GM23248 (cell line): ENCODE measurements around the gene EFCAB10. TPM values are rescaled to one million over a fixed set of nuclear protein-coding genes. Genes with fewer than 3 reads are reported as not detected.
"Not testable (repeated sequence)": the region's sequence is repeated elsewhere in the genome, so short reads cannot be mapped to it uniquely, and the experiment has no call there.

Experiments used
- DNase-seq: peaks from one replicate; pipeline ENCODE4 v3.0.0-alpha.2; 2015
- H2AFZ ChIP-seq: fragments of 200-600 bp; sonication (generic); 2 replicates; pipeline ENCODE4 v1.6.1; 2016; ENCODE audit warnings: antibody characterized with exemption
- H3F3A ChIP-seq: fragments of 200-600 bp; sonication (generic); 2 replicates; pipeline ENCODE4 v1.6.1; 2016; ENCODE audit warnings: mild to moderate bottlenecking, antibody characterized with exemption, mixed run types; ENCODE audit not compliant: insufficient read depth
- H3K27ac ChIP-seq: fragments of 200-600 bp; sonication (generic); 2 replicates; pipeline ENCODE4 v1.5.1; 2016; ENCODE audit warnings: mild to moderate bottlenecking
- H3K27me3 ChIP-seq: fragments of 200-600 bp; sonication (generic); replicated peaks from 2 replicates; pipeline ENCODE4 v1.6.1; 2016; ENCODE audit warnings: mild to moderate bottlenecking; ENCODE audit not compliant: insufficient read depth
- H3K36me3 ChIP-seq: fragments of 200-600 bp; sonication (generic); 2 replicates; pipeline ENCODE4 v1.6.1; 2016; ENCODE audit warnings: low read depth, mild to moderate bottlenecking
- H3K4me1 ChIP-seq: fragments of 200-600 bp; sonication (generic); 2 replicates; pipeline ENCODE4 v1.6.1; 2016; ENCODE audit warnings: mild to moderate bottlenecking; ENCODE audit not compliant: insufficient read depth
- H3K4me2 ChIP-seq: fragments of 200-600 bp; sonication (generic); one replicate; pipeline ENCODE4 v1.6.1; 2016; ENCODE audit warnings: mild to moderate bottlenecking; ENCODE audit not compliant: unreplicated experiment
- H3K4me3 ChIP-seq: fragments of 200-600 bp; sonication (generic); 2 replicates; pipeline ENCODE4 v1.5.1; 2016; ENCODE audit warnings: mild to moderate bottlenecking
- H3K79me2 ChIP-seq: fragments of 200-600 bp; sonication (generic); 2 replicates; pipeline ENCODE4 v1.6.1; 2016; ENCODE audit warnings: mild to moderate bottlenecking; ENCODE audit not compliant: insufficient read depth
- H3K9ac ChIP-seq: fragments of 200-600 bp; sonication (generic); 2 replicates; pipeline ENCODE4 v1.6.1; 2016; ENCODE audit warnings: mild to moderate bottlenecking
- H3K9me2 ChIP-seq: fragments of 200-600 bp; sonication (generic); 2 replicates; pipeline ENCODE4 v1.6.1; 2016; ENCODE audit warnings: mixed run types, mild to moderate bottlenecking, moderate library complexity; ENCODE audit not compliant: insufficient read depth
- H3K9me3 ChIP-seq: fragments of 200-600 bp; sonication (generic); one replicate; pipeline ENCODE4 v1.6.1; 2017; ENCODE audit warnings: low read depth
- H4K20me1 ChIP-seq: fragments of 200-600 bp; sonication (generic); 2 replicates; pipeline ENCODE4 v1.6.0; 2016; ENCODE audit not compliant: insufficient read depth
- EZH2 ChIP-seq: fragments of 200-600 bp; sonication (generic); IDR thresholded peaks from 2 replicates; pipeline ENCODE4 v1.6.1; 2018; ENCODE audit warnings: antibody characterized with exemption, mild to moderate bottlenecking; ENCODE audit not compliant: insufficient read depth, poor library complexity, severe bottlenecking
- EZH2phosphoT487 ChIP-seq: fragments of 200-600 bp; sonication (generic); IDR thresholded peaks from 2 replicates; pipeline ENCODE4 v1.6.1; 2018; ENCODE audit warnings: antibody characterized with exemption, moderate library complexity, mild to moderate bottlenecking, low read depth; ENCODE audit not compliant: insufficient read depth
- WGBS, 2 experiments: methylation state at CpG; one replicate each; pipeline ENCODE4 v1.1.6; 2015 to 2017; ENCODE audit warnings: low lambda C conversion rate in 2 of 2, low coverage in 1 of 2; ENCODE audit errors: missing lambda C conversion rate in 2 of 2; 5-methylcytosine and 5-hydroxymethylcytosine counted together
- in situ Hi-C: fragments of 300-500 bp; cut with MboI; formaldehyde crosslinking; loops from 2 replicates; pipeline ENCODE4 v1.15.0; 2020
- polyA plus RNA-seq: library from polyadenylated mRNA; unstranded; fragments of >200 nt; fragmentation: Nextera tagmentation; extraction: Ambion mirVana; gene quantifications from 2 replicates; pipeline ENCODE4 v1.2.1, GENCODE V29; 2016
- total RNA-seq: library from RNA; depleted of rRNA; stranded (reverse); fragments of >200 nt; shearing (Covaris generic); gene quantifications from 2 replicates; pipeline ENCODE4 v1.2.3, GENCODE V29; 2014

The EFCAB10 gene
- total and polyA plus RNA-seq, 2 experiments from 2014 or later: 0.25 TPM; not detected in 1

GRCh38 chr7:105524840-105525239 lies 56.5 kb downstream of the EFCAB10 start:
- Histone ChIP-seq H3K9ac (no peak overlapping the region), H2AFZ (no peak overlapping the region), H3K79me2 (peaks cover 13% of the 10 kb centered on the region), H3K4me1 (peaks cover 9% of the 10 kb centered on the region; the same call in 1 of the 2 replicates), H3K4me2 (no peak overlapping the region), H3K4me3 (no peak overlapping the region), H3K27ac (no peak overlapping the region), H3K9me2 (no peaks in the 10 kb centered on the region), H3K27me3 (no peaks in the 10 kb centered on the region), H4K20me1 (no peaks in the 10 kb centered on the region), H3F3A (peaks cover 16% of the 10 kb centered on the region), H3K9me3 (no peaks in the 10 kb centered on the region), H3K36me3 (no peaks in the 10 kb centered on the region)
- in situ Hi-C loops: no loop called here
- no peak for DNase-seq
- TF ChIP-seq EZH2phosphoT487 (no peak), EZH2 (no peak)
- WGBS, 2 experiments: 41 to 60% methylated on average over 4 of the region's 4 CpGs

GRCh38 chr7:105524423-105524822 lies 56.9 kb downstream of the EFCAB10 start:
- H3K4me1 ChIP-seq, H3K4me3 ChIP-seq, H2AFZ ChIP-seq, H3K9ac ChIP-seq, H3K9me3 ChIP-seq, H3K4me2 ChIP-seq, H3K27ac ChIP-seq, H3K9me2 ChIP-seq, H3K27me3 ChIP-seq, H4K20me1 ChIP-seq, in situ Hi-C loops, DNase-seq, H3K36me3 ChIP-seq: not testable (repeated sequence)
- peaks cover 18% of the 10 kb centered on the region for H3K79me2 ChIP-seq
- WGBS, 2 experiments: 96 to 97% methylated on average over 10 to 11 of the region's 11 CpGs
- peaks cover 16% of the 10 kb centered on the region for H3F3A ChIP-seq

- no peaks in the 10 kb centered on the region for H3K9me3 ChIP-seq
- peaks cover 16% of the 10 kb centered on the region for H3F3A ChIP-seq
- WGBS, 2 experiments: 1 to 2% methylated on average over 15 to 82 of the region's 96 CpGs
- TF ChIP-seq EZH2phosphoT487: no peak
- no peak for TF ChIP-seq EZH2
- peaks cover 9% of the 10 kb centered on the region; the same call in 1 of the 2 replicates for H3K4me1 ChIP-seq
- H3K9ac ChIP-seq: peak within 1 kb of the TSS; percentile 90
- H3K36me3 ChIP-seq: peaks cover 4% of the 10 kb centered on the region; the same call in 1 of the 2 replicates
- peak within 1 kb of the TSS; percentile 96 for H2AFZ ChIP-seq
- peak within 1 kb of the TSS; percentile 92 for H3K27ac ChIP-seq
- no peaks in the 10 kb centered on the region for H3K9me2 ChIP-seq
- H3K4me3 ChIP-seq: peak within 1 kb of the TSS; percentile 82
- peak; percentile 97 for DNase-seq
- H3K79me2 ChIP-seq: peaks cover 43% of the 10 kb centered on the region
- H3K27me3 ChIP-seq: no peaks in the 10 kb centered on the region
- H4K20me1 ChIP-seq: no peaks in the 10 kb centered on the region
- in situ Hi-C loops: no loop called here
- peak within 1 kb of the TSS; percentile 82 for H3K4me2 ChIP-seq
These were observed 59.4 kb downstream of the EFCAB10 start, which contains the start of gene PUS7 for GRCh38 chr7:105521717-105522463. Gene PUS7 (minus strand): TSS chr7:105522271. CDS start chr7:105508512, 13,759 bp downstream.

- H3K79me2 ChIP-seq: peaks cover 50% of the 10 kb centered on the region
- peaks cover 4% of the 10 kb centered on the region; the same call in 1 of the 2 replicates for H3K36me3 ChIP-seq
- H3K27ac ChIP-seq: peak overlapping the region; percentile 92
- H3K4me3 ChIP-seq: peak overlapping the region; percentile 82
- H3K4me2 ChIP-seq: peak overlapping the region; percentile 82
- peaks cover 9% of the 10 kb centered on the region; the same call in 1 of the 2 replicates for H3K4me1 ChIP-seq
- in situ Hi-C loops: no loop called here
- no peaks in the 10 kb centered on the region for H4K20me1 ChIP-seq
- H2AFZ ChIP-seq: peak overlapping the region; percentile 79
- H3K9me2 ChIP-seq: no peaks in the 10 kb centered on the region
- H3K27me3 ChIP-seq: no peaks in the 10 kb centered on the region
- no peak for TF ChIP-seq EZH2
- H3K9me3 ChIP-seq: no peaks in the 10 kb centered on the region
- H3K9ac ChIP-seq: peak overlapping the region; percentile 90
- WGBS, 2 experiments: 4% methylated on average over 25 of the region's 25 CpGs
- H3F3A ChIP-seq: peaks cover 16% of the 10 kb centered on the region
- DNase-seq: peak; percentile 87
These were observed 60.1 kb downstream of the EFCAB10 start for GRCh38 chr7:105521027-105521716.

- H3K4me1 ChIP-seq, DNase-seq, H2AFZ ChIP-seq, H3K9me3 ChIP-seq, H4K20me1 ChIP-seq, H3K36me3 ChIP-seq, H3K27me3 ChIP-seq, H3K9me2 ChIP-seq, in situ Hi-C loops: not testable (repeated sequence)
- Histone ChIP-seq H3K9ac (peak overlapping the region; percentile 90), H3K4me2 (peak overlapping the region; percentile 82), H3K27ac (peak overlapping the region; percentile 92), H3F3A (peaks cover 16% of the 10 kb centered on the region), H3K4me3 (peak overlapping the region; percentile 82), H3K79me2 (peaks cover 55% of the 10 kb centered on the region)
- WGBS, 2 experiments: 75 to 80% methylated on average over 7 of the region's 7 CpGs
These were observed 60.7 kb downstream of the EFCAB10 start for GRCh38 chr7:105520620-105521019.
